Adipose tissue (tissue), 3 donors: ENCODE results near the gene HIP1R. TPM values are rescaled to one million over a fixed set of nuclear protein-coding genes. Genes with fewer than 3 reads are reported as not detected.
"Not testable (repeated sequence)": the region's sequence is repeated elsewhere in the genome, so short reads cannot be mapped to it uniquely, and the experiment has no call there.

Experiments used
- H3K27ac ChIP-seq: one replicate; pipeline ENCODE4 v1.5.1; 2013; ENCODE audit warnings: low read depth, low read length
- WGBS, 3 donors: extraction: QIAGEN DNeasy Blood & Tissue Kit; methylation state at CpG; one replicate each; pipeline ENCODE4 v1.1.7; 2013; 5-methylcytosine and 5-hydroxymethylcytosine counted together
- polyA plus RNA-seq, 3 donors: library from polyadenylated mRNA; stranded (reverse); fragments of 200-250 nt; gene quantifications; one replicate each; pipeline ENCODE4 v1.2.3, GENCODE V29; 2013
- donor health status: healthy with polysubstance abuse.
- donor health status: Bipolar disorder and iron deficiency.
- donor health status: healthy.

HIP1R gene, protein sequence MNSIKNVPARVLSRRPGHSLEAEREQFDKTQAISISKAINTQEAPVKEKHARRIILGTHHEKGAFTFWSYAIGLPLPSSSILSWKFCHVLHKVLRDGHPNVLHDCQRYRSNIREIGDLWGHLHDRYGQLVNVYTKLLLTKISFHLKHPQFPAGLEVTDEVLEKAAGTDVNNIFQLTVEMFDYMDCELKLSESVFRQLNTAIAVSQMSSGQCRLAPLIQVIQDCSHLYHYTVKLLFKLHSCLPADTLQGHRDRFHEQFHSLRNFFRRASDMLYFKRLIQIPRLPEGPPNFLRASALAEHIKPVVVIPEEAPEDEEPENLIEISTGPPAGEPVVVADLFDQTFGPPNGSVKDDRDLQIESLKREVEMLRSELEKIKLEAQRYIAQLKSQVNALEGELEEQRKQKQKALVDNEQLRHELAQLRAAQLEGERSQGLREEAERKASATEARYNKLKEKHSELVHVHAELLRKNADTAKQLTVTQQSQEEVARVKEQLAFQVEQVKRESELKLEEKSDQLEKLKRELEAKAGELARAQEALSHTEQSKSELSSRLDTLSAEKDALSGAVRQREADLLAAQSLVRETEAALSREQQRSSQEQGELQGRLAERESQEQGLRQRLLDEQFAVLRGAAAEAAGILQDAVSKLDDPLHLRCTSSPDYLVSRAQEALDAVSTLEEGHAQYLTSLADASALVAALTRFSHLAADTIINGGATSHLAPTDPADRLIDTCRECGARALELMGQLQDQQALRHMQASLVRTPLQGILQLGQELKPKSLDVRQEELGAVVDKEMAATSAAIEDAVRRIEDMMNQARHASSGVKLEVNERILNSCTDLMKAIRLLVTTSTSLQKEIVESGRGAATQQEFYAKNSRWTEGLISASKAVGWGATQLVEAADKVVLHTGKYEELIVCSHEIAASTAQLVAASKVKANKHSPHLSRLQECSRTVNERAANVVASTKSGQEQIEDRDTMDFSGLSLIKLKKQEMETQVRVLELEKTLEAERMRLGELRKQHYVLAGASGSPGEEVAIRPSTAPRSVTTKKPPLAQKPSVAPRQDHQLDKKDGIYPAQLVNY
- polyA plus RNA-seq: 10 to 100 TPM; 27.0 to 62.4 (median 42.4) TPM

DNA sequence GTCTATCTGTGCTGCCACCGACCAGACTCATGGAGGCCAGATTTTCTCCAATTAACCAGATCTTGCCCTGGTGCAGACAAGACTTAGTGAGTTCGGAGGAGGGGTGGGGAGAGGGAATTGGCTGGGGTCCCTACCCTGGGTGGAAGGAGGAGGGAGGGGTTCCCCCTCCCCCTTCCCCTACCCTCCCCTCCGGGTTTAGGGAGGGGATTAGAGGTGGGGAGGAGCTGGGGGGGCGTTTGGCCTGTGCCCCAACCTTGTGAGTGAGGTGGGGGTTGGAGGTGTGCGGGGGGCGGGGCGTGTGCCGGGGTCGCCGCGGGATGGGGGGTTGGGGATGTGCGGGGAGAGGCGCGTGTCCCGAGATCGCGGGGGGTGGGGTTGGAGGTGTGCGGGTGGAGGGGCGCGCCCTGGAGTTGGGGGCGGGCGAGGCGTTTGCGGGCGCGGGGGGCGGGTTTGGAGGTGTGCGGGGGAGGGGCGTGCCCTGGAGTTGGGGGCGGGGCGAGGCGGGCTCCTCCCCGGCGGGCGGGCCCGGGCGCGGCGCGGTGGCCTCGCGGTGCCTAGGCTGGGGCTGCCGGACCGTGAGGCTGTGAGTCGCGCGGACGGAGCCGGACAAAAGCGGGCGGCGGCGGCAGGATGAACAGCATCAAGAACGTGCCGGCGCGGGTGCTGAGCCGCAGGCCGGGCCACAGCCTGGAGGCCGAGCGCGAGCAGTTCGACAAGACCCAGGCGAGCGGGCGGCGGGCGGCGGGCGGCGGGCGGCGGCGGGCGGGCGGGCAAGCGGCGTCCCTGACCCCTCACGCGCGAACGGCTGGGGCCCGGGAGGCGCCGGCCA is at the start of gene HIP1R:
Gene HIP1R (plus strand): TSS at position 537 of the 829 bp plus-strand sequence. CDS start 94 bp downstream, at position 631.
- 0 to 4% (median 2%) methylated on average over 25 to 68 of the region's 85 CpGs for WGBS, 3 donors

DNA sequence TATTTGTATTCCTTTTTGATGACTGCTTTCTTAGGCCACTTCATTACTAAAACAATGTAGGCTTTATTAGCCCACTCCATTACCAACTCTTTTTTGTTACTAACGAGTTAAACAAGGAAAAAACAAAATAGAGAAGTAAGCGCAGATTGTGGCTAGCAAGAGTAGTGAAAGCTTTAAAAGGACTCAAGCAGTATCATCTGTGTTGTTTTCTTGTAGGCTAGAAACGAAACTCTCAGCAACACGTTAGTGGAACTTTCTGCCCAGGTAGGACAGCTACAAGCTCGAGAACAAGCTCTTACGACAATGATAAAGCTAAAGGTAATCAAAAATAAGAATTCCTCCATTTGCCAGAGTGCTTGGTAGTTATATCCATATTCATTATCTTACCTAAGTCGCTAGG is 49.8 kb upstream of the HIP1R start:
- no peak overlapping the region for H3K27ac ChIP-seq
- WGBS, 3 donors: 83 to 85% (median 83%) methylated on average over 7 of the region's 7 CpGs

More for the DNA sequence above, at the start of gene HIP1R:
- H3K27ac ChIP-seq: no peak within 1 kb of the TSS

DNA sequence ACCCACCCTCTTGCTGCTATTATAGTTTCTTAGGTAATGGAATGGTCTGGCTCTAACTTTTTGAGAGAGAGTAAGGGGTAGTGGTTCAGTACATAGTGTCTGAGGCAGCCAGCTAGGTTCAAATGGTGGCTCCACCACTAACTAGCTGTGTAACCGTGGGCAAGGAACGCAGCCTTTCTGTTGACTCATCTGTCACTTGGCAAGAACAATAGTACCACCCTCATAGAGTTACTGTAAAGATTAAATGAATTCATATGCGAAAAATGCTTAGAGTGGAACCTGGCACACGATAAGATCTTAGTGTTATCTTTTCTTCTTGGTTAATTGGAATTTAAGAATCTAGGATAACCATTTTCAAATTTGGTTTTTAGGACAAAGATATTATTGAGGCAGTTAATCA is 46.9 kb upstream of the HIP1R start:
- WGBS, 3 donors: 80 to 88% (median 85%) methylated on average over 4 of the region's 4 CpGs
- no peak overlapping the region for H3K27ac ChIP-seq

DNA sequence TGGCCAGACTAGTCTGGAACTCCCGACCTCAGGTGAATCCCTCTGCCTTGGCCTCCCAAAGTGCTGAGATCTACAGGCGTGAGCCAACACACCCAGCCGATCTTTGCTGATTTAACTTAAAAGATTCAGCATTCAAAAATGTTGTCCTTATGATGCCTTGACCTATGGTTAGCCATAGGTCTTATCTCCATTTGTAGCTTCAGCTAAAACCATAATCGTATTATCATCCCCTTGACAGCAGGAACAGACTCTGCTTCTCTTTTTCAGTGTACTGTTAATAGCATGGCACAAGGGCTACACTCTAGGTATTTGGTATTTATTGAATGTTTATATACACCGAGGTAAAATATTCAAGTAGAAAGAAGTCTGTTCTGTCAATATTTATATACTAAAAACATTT is 45.6 kb upstream of the HIP1R start:
- no peak overlapping the region for H3K27ac ChIP-seq
- WGBS, 3 donors: 74 to 88% (median 85%) methylated on average over 5 of the region's 5 CpGs

DNA sequence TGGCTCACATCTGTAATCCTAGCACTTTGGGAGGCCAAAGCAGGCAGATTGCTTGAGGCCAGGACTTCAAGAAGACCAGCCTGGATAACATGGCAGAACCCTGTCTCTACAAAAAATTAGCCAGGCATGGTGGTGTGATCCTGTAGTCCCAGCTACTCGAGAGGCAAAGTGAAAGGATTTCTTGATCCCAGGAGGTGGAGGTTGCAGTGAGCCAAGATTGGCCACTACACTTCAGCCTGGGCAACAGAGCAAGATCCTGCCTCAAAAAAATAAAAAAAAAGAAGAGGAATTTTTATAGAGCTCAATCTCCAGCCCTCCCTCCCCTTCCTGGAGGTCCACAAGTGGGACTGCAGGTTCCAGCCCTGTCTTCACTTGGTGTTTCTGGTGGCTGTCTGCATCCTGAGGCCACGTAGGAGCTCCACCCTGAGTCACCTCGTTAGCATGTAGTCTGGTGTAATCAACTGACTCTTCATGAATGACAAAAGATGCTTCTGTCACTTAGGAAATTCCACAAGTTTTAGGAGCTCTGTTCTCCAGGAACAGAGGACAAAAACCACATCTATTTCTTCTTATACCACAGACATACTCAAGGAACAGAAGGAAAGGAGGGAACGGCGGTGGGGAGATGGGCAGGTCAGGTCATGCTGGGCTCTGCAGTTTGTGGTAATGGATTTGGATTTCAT is 44.7 kb upstream of the HIP1R start:
- whole genome bisulfite sequencing, 3 donors: 77 to 90% (median 88%) methylated on average over 5 of the region's 5 CpGs
- no peak overlapping the region for H3K27ac ChIP-seq

DNA sequence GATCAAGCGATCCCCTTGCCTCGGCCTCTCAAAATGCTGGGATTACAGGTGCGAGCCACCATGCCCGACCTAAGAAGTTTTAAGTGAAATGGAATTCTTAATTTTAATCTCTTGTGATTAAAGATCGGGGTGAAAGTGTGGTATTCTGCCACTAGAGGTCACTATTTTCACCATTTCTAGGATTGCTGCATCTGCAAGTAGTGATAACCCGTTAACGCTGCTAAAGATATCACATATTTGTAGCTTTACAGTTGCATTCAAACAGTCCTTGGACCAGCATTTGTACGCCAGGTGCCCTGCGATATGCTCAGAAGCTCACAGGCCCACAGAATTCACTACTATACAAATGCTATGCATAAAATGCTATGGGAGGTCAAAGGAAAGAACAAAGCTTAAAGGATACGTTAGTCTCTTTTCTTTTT is 41.6 kb upstream of the HIP1R start:
- 7 to 18% (median 15%) methylated on average over 10 of the region's 10 CpGs for WGBS, 3 donors
- no peak overlapping the region for H3K27ac ChIP-seq

DNA sequence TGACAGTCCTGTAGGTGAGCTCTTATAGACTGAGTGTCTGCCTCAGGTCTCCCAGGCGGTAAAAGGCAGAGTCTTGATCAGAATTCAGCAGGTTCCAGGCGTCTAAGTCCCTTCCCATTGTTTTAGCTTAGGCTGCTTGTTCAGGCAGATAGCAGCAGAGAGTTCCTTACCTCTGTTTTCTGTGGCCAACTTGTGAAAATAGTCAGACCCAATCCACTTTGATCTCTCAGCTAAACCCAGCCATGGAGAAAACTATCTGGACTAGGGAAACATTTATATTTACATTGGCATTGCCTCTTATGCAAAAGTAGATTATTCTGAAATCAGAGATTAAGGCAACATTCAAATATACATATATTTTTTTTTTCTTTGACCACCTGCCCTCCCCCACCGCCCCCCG is 39.5 kb upstream of the HIP1R start:
- no peak overlapping the region for H3K27ac ChIP-seq
- WGBS, 3 donors: 45 to 87% (median 86%) methylated on average over 4 of the region's 4 CpGs

DNA sequence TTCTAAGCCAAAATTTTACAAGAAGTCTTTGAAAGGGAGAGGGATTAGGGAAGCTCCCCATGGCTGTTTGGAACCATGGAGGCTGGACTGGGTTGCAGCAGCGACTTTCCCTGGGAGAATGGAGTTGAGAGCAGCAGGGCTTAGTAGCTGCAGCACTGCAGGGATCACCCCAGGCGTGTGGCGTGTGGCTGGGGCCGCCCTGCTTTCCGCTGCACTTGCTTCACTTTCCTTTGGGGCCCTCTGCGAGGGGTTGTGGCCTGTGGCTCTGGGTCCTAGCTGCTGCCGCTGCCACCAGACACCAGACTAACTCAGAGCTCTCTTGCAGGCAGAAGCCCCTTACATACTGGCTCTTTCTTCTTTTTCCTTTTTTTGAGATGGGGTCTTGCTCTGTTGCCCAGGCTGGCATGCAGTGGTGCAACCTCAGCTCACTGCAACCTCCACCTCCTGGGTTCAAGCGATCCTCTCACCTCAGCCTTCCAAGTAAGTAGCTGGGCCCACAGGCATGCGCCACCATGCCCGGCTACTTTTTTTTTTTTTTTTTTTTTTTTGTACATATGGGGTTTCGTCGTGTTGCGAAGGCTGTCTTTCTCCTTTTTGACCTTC is 35.5 kb upstream of the HIP1R start:
- WGBS, 3 donors: 65 to 85% (median 68%) methylated on average over 13 of the region's 13 CpGs

DNA sequence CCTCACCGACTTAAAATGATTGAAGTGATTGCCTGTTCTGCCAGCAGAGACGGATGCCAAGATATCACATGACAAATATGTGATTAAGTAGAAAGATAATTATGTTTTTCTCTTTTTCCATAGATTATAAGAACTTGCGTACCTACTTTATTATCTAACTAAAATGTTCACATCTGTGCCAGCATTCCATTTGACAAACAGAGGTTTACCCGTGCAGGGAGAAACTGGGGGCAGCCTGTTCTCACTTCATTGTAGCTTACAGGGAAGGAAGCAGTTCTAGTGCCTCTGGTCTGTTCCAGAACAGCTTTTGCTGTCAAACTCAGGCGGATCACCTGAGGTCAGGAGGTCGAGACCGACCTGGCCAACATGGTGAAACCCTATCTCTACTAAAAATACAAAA is 31.3 kb upstream of the HIP1R start:
- no peak overlapping the region for H3K27ac ChIP-seq
- WGBS, 3 donors: 34 to 85% (median 82%) methylated on average over 7 of the region's 7 CpGs

More for the DNA sequence above, 35.5 kb upstream of the HIP1R start:
- no peak overlapping the region for H3K27ac ChIP-seq

DNA sequence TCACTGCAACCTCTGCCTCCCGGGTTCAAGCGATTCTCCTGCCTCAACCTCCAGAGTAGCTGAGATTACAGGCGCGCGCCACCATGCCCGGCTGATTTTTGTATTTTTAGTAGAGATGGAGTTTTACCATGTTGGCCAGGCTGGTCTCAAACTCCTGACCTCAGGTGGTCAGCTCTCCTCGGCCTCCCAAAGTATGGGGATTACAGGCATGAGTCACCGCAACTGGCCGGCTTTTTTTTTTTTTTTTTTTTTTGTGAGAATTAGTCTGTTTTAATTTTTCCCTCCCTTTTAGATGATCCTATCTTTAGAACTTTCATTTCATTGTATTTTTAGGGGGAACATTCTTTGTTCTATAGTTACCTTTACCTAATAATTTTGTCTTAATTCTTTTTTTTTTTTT is 30.3 kb upstream of the HIP1R start:
- 92 to 97% (median 95%) methylated on average over 9 of the region's 9 CpGs for WGBS, 3 donors
- H3K27ac ChIP-seq: not testable (repeated sequence)

DNA sequence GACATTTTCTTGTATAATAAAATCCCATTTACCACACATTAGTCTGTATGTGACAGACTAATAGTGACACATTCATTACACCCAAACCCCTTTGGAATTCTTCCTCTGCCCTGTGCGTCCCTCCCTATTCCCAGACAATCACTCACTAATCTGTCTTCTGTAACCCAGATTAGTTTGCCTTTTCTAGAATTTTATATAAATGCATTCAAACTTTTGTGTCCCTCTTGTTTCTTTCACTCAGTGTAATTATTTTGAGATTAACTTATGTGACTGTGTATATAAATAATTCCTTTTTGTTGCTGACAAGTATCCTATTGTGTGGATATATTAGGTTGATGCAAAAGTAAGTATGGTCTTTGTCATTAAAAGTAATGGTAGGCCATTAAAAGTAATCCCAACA is 27.6 kb upstream of the HIP1R start:
- H3K27ac ChIP-seq: no peak overlapping the region
- 90 to 100% (median 91%) methylated on average over 1 of the region's 1 CpG for WGBS, 3 donors

DNA sequence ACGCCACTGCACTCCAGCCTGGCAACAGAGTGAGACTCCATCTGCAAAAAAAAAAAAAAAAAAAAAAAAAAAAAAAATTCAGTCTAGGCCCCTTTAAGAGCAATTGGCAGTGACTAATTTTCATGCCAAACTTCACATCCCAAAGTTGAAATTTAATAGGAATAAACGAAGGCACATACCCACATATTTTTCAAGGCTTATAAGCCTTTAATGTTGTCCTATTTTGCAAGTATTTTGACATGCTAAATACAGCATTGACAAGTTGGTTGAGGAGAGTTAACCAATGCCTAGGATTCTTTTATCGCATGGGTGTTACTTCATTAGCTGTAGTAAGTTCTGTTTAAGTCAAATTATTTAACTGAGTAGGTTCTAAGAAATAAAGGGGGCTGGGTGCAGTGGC is 23.5 kb upstream of the HIP1R start:
- H3K27ac ChIP-seq: no peak overlapping the region
- WGBS, 3 donors: 63 to 72% (median 71%) methylated on average over 3 of the region's 3 CpGs

DNA sequence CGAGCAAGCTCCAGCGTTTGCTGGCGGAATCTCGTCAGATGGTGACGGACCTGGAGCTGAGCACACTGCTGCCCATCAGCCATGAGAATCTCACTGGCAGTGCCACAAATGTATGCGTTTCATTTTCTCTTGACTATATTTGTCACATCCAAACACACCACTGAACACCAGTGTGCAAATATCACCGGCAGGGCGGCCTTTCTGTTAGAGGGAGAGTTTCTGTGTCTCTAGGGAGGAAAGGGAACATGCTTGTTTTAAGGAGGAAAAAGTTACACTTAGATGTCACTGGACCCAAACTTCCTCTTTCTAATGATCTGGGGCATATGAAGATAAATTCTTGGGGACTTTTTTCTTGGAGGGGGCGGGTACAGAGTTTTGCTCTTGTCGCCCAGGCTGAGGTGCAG is 21.9 kb upstream of the HIP1R start:
- H3K27ac ChIP-seq: no peak overlapping the region
- 63 to 72% (median 65%) methylated on average over 10 of the region's 10 CpGs for WGBS, 3 donors

DNA sequence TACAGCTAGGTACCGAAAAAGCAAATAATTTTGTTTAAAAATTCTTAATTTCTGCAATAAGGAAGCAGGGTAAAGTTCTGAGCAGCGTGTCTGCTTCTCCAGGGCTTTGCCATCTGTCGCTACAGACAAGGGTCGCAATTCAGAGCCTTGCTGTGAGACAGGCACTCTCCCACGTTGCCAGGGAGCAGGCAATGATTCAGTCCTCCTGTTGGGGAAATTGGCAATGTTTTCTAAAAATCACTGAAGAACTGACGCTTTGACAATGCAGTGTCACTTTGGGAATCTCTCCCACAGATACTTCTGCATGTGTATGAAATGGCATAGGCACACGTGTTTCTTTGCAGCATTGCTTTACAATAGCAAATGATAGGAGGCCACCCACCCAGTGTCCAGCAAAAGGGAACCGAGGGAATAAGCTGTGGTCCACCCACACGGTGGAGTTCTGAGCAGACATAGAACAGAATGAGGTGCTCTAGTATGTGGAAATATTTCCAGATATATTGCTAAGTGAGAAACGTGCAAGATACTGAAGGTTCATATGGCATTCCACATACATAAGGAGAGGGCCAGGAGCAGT is 16.0 kb upstream of the HIP1R start:
- 59 to 74% (median 69%) methylated on average over 10 of the region's 10 CpGs for WGBS, 3 donors
- H3K27ac ChIP-seq: no peak overlapping the region

DNA sequence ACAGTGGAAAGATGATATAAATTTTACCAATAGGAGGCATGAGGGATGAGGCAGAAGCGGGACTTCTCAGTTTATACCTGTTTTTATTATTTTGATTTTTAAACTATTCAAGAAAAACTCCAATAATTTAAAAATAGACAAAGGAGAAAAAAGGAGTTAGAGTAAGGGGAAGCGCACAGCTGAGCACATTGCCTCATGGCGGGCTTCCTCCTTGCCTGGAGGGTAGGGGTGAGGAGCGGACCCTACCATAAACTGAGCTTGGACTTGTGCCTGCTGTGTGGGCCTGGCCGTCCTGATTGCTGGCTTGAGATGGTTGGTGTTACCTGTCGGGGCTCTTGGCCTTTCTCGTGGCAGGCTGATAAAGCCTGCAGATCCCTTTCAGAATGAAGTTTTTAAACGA is 15.1 kb upstream of the HIP1R start:
- 66 to 73% (median 70%) methylated on average over 8 of the region's 8 CpGs for WGBS, 3 donors
- H3K27ac ChIP-seq: no peak overlapping the region

DNA sequence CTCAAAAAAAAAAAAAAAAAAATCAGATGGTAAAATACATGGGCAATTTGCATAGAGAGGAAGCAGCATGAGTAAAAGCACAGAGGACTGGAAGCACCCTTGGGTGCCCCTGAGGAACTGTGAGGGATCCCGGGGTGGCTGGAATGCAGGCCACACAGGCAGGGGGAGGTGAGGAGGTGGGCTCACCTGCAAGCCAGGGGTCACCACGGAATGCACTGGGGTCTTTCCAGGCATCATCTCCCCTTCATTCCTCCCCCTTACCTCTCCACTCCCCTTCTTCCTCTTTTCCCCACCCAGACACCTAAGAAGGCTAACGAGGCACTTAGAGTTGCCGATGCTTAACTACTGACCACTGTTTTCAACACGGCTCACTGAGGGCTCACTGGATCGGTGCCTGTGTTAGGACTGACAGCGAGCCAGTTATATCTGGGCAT is 14.4 kb upstream of the HIP1R start:
- H3K27ac ChIP-seq: no peak overlapping the region

DNA sequence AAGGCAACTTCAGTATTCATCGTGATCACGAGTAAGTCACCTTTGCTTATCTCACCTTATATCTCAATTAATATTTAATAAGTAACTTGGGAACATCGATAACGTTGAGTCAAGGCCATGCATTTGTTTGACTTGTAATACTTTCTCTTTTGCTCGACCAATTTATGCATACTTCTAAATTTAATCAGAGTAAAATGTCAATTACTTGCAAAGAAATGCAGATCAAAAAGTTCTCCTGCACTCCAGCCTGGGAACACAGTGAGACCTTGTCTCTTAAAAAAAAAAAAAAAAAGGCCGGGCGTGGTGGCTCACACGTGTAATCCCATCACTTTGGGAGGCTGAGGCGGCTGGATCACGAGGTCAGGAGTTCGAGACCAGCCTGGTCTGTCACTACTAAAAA is 11.8 kb upstream of the HIP1R start:
- H3K27ac ChIP-seq: no peak overlapping the region
- WGBS, 3 donors: 33 to 90% (median 81%) methylated on average over 11 of the region's 11 CpGs

More for the DNA sequence above, 14.4 kb upstream of the HIP1R start:
- 57 to 64% (median 62%) methylated on average over 7 of the region's 7 CpGs for WGBS, 3 donors
